BLaER1 treated with 17β-estradiol and CSF1 and Interleukin-3, amounts not matched to agents 10 nM and 100 nM (cell line): Measurements from ENCODE around the gene GRPEL1.

Experiments
- H3K27ac ChIP-seq, 11 experiments: shearing (Covaris generic); formaldehyde crosslinking; 2 replicates each; pipeline ENCODE4 v1.8.1; 2022
- H3K27me3 ChIP-seq, 11 experiments: shearing (Covaris generic); formaldehyde crosslinking; 2 replicates each; pipeline ENCODE4 v1.8.1; 2022
- H3K36me3 ChIP-seq, 11 experiments: shearing (Covaris generic); formaldehyde crosslinking; 2 replicates each; pipeline ENCODE4 v1.8.1; 2022
- H3K4me1 ChIP-seq, 10 experiments: shearing (Covaris generic); formaldehyde crosslinking; 2 replicates each; pipeline ENCODE4 v1.8.1; 2022
- H3K4me2 ChIP-seq, 11 experiments: shearing (Covaris generic); formaldehyde crosslinking; 2 replicates each; pipeline ENCODE4 v1.8.1; 2022
- H3K4me3 ChIP-seq, 10 experiments: shearing (Covaris generic); formaldehyde crosslinking; 2 replicates each; pipeline ENCODE4 v1.8.1; 2022
- H3K9ac ChIP-seq, 11 experiments: shearing (Covaris generic); formaldehyde crosslinking; 2 replicates each; pipeline ENCODE4 v1.8.1; 2022
- H3K9me3 ChIP-seq, 11 experiments: shearing (Covaris generic); formaldehyde crosslinking; replicated peaks in 1 of 11; 2 replicates each; pipeline ENCODE4 v1.8.1; 2022
- H4K20me1 ChIP-seq, 11 experiments: shearing (Covaris generic); formaldehyde crosslinking; 2 replicates each; pipeline ENCODE4 v1.8.1; 2022
- Cebpa-rat ChIP-seq, 11 experiments: shearing (Covaris generic); IDR thresholded peaks; 2 replicates each; pipeline ENCODE4 v1.8.1; 2022

The GRPEL1 gene

DNA sequence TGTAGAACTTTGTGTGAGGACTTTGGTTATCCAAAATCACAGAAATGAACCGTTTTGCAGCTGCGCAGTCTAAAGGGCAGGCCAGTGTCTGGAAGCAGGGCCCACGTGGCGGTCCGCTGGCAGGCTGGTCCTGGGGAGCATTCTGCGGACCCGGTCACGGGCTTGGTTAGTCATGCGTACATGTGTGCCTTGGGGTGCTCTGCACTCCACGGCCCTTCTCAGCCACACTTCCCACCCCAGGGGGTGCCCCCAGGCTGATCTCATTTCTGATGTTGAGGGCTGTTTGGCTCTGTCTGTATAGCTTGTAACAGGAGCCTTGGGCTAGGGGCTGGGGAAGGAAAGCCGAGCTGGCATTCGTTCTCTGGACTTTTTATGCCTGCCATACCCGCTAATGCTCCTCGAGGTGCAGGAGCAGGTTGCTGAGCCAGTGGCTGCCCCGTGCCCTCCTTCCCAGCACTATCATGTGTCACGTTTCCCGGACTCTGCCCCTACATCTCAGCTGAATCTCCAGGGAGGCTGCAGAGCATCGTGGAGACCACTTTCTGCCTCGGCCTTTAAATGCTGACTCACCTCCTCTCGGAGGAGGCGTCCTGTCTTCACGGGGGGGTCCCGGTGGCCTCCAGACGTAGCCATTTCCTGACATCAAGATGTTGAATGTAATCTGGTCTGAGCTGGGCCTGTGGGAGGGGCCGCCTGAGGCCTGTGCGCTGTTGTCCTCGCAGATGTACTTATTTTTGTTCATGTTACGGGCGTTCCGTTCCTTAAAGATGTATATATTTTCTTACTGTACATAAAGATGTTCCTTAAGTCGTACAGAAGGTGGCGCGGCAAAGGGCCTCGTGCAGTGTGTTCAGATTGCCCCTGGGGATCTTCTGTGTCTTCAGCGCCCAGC lies 36.1 kb downstream of the GRPEL1 start:
- H3K27ac ChIP-seq = peak overlapping the region in 8 of 11 experiments; percentile 3 to 64 (median 48); a peak in 13 of 22 replicates
- H3K27me3 ChIP-seq = no peaks in the 10 kb centered on the region
- no peaks in the 10 kb centered on the region for H3K9me3 ChIP-seq
- peak overlapping the region in 9 of 11 experiments; percentile 6 to 57 (median 41); a peak in 14 of 22 replicates for H3K9ac ChIP-seq
- H4K20me1 ChIP-seq = peaks cover 54 to 91% (median 82%) of the 10 kb centered on the region in 11 experiments
- H3K4me2 ChIP-seq = peak overlapping the region in 10 of 11 experiments; percentile 0 to 73 (median 60); a peak in 19 of 22 replicates
- peaks cover 63 to 79% (median 69%) of the 10 kb centered on the region in 11 experiments for H3K36me3 ChIP-seq
- no peak overlapping the region for H3K4me3 ChIP-seq
- no peak for TF ChIP-seq Cebpa-rat (IDR thresholded peaks at IDR 0.05)
- H3K4me1 ChIP-seq = peaks cover 28 to 70% (median 63%) of the 10 kb centered on the region in 10 experiments

DNA sequence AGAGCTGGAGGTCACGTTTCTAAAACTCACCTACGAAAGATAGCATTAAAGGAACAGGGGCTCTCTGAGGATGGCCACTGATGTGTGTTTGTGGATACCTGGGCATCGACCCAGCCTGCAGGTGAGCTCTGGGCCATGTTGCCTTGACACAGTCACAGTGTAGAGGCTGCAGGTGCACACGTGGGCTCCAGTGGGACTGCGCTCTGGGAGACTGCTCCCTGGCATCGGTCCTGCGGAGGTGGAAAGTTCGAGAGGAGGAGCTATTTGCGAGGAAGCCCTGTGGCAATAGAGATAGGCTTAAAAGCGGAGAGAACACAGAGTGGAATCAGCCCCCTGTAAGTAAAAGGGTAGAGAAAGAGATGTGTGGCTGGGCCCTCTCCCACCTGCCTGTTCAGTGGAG lies 37.0 kb downstream of the GRPEL1 start:
- peak overlapping the region in 10 of 11 experiments; percentile 0 to 73 (median 60); a peak in 19 of 22 replicates for H3K4me2 ChIP-seq
- peaks cover 63 to 100% (median 91%) of the 10 kb centered on the region in 11 experiments for H4K20me1 ChIP-seq
- peaks cover 72 to 89% (median 79%) of the 10 kb centered on the region in 11 experiments for H3K36me3 ChIP-seq
- H3K4me3 ChIP-seq = no peak overlapping the region
- peak overlapping the region in 8 of 11 experiments; percentile 11 to 57 (median 34); a peak in 11 of 22 replicates for H3K9ac ChIP-seq
- no peaks in the 10 kb centered on the region for H3K9me3 ChIP-seq
- no peak for TF ChIP-seq Cebpa-rat (IDR thresholded peaks at IDR 0.05)
- H3K27ac ChIP-seq = peak overlapping the region in 3 of 11 experiments; percentile 48 to 64 (median 64); a peak in 5 of 22 replicates
- peaks cover 28 to 79% (median 64%) of the 10 kb centered on the region in 10 experiments for H3K4me1 ChIP-seq
- no peaks in the 10 kb centered on the region for H3K27me3 ChIP-seq

DNA sequence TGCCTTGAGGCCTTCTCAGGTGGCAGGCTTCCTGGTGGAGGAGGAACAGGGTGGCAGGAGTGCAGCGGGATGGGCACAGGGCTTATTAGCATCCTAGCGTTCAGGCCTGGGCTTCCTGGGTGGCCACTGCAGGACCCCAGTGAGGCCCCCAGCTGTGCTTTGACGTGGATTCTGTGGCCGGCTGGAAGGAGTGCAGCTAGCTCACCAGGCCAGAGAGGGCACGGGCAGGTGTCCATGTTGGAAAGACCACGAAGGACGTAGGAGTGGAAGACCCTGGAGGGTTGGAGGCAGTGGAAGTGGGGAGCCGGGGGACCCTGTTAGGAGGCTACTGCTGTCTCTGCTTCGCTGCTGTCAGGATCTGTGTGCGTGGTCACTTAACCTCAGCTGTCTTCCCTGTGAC lies 37.9 kb downstream of the GRPEL1 start:
- Histone ChIP-seq H3K9me3 (no peaks in the 10 kb centered on the region), H3K27me3 (no peaks in the 10 kb centered on the region), H4K20me1 (peaks cover 73 to 100% (median 98%) of the 10 kb centered on the region in 11 experiments), H3K36me3 (peaks cover 81 to 98% (median 88%) of the 10 kb centered on the region in 11 experiments), H3K4me3 (no peak overlapping the region), H3K27ac (peak overlapping the region in 2 of 11 experiments; percentile 8 to 34; a peak in 2 of 22 replicates), H3K4me1 (peaks cover 28 to 79% (median 65%) of the 10 kb centered on the region in 10 experiments), H3K9ac (peak overlapping the region in 3 of 11 experiments; percentile 2 to 5 (median 3); a peak in 2 of 22 replicates), H3K4me2 (peak overlapping the region in 8 of 11 experiments; percentile 52 to 73 (median 68); a peak in 14 of 22 replicates)
- no peak for TF ChIP-seq Cebpa-rat (IDR thresholded peaks at IDR 0.05)

DNA sequence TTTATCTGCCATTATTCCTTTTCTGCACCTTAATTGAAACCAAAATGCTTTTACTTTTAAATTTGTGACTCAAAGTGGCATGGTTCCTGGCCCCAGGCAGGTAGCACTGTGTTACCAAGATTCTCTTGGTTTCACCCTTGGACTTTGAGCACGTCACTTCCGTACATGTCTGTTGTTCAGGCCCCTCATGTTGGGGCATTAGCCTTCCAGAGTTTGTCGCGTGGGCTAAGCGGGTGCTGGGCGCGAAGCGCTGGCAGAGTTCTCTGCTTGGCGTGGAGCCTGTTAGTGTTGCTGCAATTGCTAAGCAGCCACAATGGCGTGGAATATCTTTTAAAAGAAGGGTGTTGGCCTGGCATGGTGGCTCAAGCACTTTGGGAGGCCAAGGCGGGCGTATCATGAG lies 38.7 kb downstream of the GRPEL1 start:
- peak overlapping the region in 3 of 11 experiments; percentile 5 to 34 (median 33); a peak in 4 of 22 replicates for H3K27ac ChIP-seq
- peaks cover 28 to 84% (median 65%) of the 10 kb centered on the region in 10 experiments for H3K4me1 ChIP-seq
- TF ChIP-seq Cebpa-rat (IDR thresholded peaks at IDR 0.05) = no peak
- peak overlapping the region in 9 of 11 experiments; percentile 6 to 73 (median 63); a peak in 14 of 22 replicates for H3K4me2 ChIP-seq
- peaks cover 74 to 100% (median 98%) of the 10 kb centered on the region in 11 experiments for H4K20me1 ChIP-seq
- H3K9ac ChIP-seq = peak overlapping the region in 2 of 11 experiments; percentile 2 to 5; a peak in 2 of 22 replicates
- H3K9me3 ChIP-seq = no peaks in the 10 kb centered on the region
- peaks cover 88 to 99% (median 95%) of the 10 kb centered on the region in 11 experiments for H3K36me3 ChIP-seq
- no peaks in the 10 kb centered on the region for H3K27me3 ChIP-seq
- H3K4me3 ChIP-seq = no peak overlapping the region

DNA sequence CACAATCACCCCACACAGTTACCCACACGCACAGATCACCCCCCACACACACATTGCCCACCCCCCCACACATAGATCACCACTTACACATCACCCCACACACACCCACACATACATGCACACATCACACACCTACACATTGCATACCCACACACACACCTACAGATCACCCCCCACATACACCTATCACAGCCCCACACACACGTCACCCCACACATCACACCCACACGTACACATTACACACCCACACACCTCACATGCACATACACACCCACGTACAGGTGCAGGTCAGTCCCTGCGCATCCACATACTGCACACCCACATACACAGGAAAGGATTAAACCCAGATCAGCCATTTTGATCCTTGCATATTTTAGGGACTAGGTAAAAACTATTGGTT lies 40.0 kb downstream of the GRPEL1 start:
- H3K4me1 ChIP-seq = peaks cover 25 to 77% (median 56%) of the 10 kb centered on the region in 10 experiments

DNA sequence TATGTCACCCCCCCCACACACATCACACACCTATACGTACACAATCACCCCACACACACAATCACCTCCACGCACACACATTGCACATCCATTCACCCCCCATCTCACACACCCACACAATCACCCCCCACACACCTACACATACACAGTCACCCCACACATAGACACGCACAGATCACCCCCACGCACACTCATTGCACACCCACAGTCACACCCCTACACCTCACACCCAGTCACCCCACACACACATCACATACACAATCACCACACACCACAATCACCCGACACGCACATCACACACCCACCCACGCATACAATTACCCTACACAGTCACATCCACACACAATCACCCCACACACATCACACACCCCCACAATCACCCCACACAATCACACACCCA lies 40.6 kb downstream of the GRPEL1 start:
- peaks cover 74 to 100% (median 99%) of the 10 kb centered on the region in 11 experiments for H4K20me1 ChIP-seq
- no peak overlapping the region for H3K27ac ChIP-seq
- H3K36me3 ChIP-seq = peaks cover 94 to 100% (median 99%) of the 10 kb centered on the region in 11 experiments
- no peak for TF ChIP-seq Cebpa-rat (IDR thresholded peaks at IDR 0.05)
- H3K4me1 ChIP-seq = peaks cover 25 to 73% (median 52%) of the 10 kb centered on the region in 10 experiments
- H3K9ac ChIP-seq = no peak overlapping the region
- no peaks in the 10 kb centered on the region for H3K9me3 ChIP-seq
- no peak overlapping the region for H3K4me3 ChIP-seq
- no peaks in the 10 kb centered on the region for H3K27me3 ChIP-seq
- H3K4me2 ChIP-seq = peak overlapping the region in 2 of 11 experiments; percentile 6 to 73; a peak in 1 of 22 replicates

More for the DNA sequence above, 40.0 kb downstream of the GRPEL1 start:
- Histone ChIP-seq H3K27me3 (no peaks in the 10 kb centered on the region), H3K4me2 (peak overlapping the region in 10 of 11 experiments; percentile 6 to 73 (median 62); a peak in 14 of 22 replicates), H3K4me3 (no peak overlapping the region), H3K36me3 (peaks cover 93 to 100% (median 99%) of the 10 kb centered on the region in 11 experiments), H4K20me1 (peaks cover 76 to 100% (median 98%) of the 10 kb centered on the region in 11 experiments), H3K27ac (no peak overlapping the region; a peak in 1 of 22 replicates), H3K9me3 (no peaks in the 10 kb centered on the region), H3K9ac (no peak overlapping the region)
- TF ChIP-seq Cebpa-rat (IDR thresholded peaks at IDR 0.05) = no peak

DNA sequence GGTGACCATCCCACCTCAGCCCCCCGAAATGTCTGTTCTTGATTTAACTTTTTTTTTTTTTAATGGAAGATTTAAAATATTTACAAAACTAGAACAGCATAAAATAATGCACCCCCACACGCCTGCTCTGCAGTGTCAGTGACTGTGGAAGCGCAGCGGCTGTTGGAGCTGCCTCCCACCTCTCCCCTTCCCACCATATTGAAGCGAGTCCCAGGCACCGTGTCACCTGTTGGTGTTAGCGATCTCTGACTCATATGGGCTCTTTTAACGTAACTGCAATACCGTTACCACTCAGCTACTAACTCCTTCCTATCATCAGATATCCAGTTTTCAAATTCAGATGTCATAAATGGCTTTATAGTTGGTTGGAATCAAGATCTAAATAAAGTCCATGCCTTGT lies 41.8 kb downstream of the GRPEL1 start:
- Histone ChIP-seq H3K9ac (no peak overlapping the region), H4K20me1 (peaks cover 72 to 100% (median 99%) of the 10 kb centered on the region in 11 experiments), H3K27ac (no peak overlapping the region), H3K36me3 (peaks cover 94 to 100% (median 99%) of the 10 kb centered on the region in 11 experiments), H3K4me3 (no peak overlapping the region), H3K9me3 (no peaks in the 10 kb centered on the region), H3K27me3 (no peaks in the 10 kb centered on the region), H3K4me1 (peaks cover 22 to 61% (median 41%) of the 10 kb centered on the region in 10 experiments), H3K4me2 (no peak overlapping the region)
- TF ChIP-seq Cebpa-rat (IDR thresholded peaks at IDR 0.05) = no peak

DNA sequence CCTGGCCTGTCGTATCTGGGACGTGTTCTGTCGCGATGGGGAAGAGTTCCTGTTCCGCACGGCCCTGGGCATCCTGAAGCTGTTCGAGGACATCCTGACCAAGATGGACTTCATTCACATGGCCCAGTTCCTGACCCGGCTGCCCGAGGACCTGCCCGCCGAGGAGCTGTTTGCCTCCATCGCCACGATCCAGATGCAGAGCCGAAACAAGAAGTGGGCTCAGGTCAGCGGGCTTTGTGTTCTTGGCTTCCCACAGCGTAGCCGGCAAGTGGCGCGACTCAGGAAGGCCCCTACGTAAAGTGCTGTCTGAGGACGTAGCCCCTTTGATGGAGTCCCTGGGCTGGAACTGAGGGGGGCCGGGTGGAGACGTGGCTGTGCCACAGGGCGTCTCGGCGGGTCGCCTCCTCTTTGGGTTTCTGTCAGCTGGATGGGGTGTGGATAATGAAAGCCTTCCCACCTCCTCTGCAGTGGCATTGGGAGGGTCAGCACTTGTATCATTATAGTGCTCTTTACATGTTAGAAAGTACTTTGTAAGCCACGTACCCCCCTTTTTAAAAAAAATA lies 42.7 kb downstream of the GRPEL1 start:
- H3K9ac ChIP-seq = peak overlapping the region in 2 of 11 experiments; percentile 5 to 13; a peak in 2 of 22 replicates
- H3K4me3 ChIP-seq = no peak overlapping the region
- peaks cover 94 to 100% (median 99%) of the 10 kb centered on the region in 11 experiments for H3K36me3 ChIP-seq
- H3K27me3 ChIP-seq = no peaks in the 10 kb centered on the region
- no peaks in the 10 kb centered on the region for H3K9me3 ChIP-seq
- no peak overlapping the region for H3K4me2 ChIP-seq
- peak overlapping the region in 4 of 11 experiments; percentile 4 to 14 (median 10); a peak in 4 of 22 replicates for H3K27ac ChIP-seq
- H3K4me1 ChIP-seq = peaks cover 22 to 51% (median 31%) of the 10 kb centered on the region in 10 experiments
- TF ChIP-seq Cebpa-rat (IDR thresholded peaks at IDR 0.05) = no peak
- peaks cover 76 to 100% (median 99%) of the 10 kb centered on the region in 11 experiments for H4K20me1 ChIP-seq
